HG02943 (cell line): ENCODE results near the gene ARHGEF4.
"Not testable (repeated sequence)": the region's sequence is repeated elsewhere in the genome, so short reads cannot be mapped to it uniquely, and the experiment has no call there.

ENCODE experiments used
- ATAC-seq: cut with Tn5 transposase; IDR thresholded peaks from one replicate; pipeline ENCODE4 v1.9.1; 2021; ENCODE audit warnings: mild to moderate bottlenecking, low read depth, moderate library complexity; ENCODE audit not compliant: unreplicated experiment

ARHGEF4 gene

GRCh38 chr2:130878933-130879332 lies 42.2 kb downstream of the ARHGEF4 start:
- ATAC-seq, result no peak

- ATAC-seq, result no peak
Measured at GRCh38 chr2:130882111-130882690, 45.5 kb downstream of the ARHGEF4 start.

- ATAC-seq, result no peak
Measured at GRCh38 chr2:130882991-130883390, 46.3 kb downstream of the ARHGEF4 start.

GRCh38 chr2:130883496-130883895 lies 46.8 kb downstream of the ARHGEF4 start:
- ATAC-seq, result no peak

DNA sequence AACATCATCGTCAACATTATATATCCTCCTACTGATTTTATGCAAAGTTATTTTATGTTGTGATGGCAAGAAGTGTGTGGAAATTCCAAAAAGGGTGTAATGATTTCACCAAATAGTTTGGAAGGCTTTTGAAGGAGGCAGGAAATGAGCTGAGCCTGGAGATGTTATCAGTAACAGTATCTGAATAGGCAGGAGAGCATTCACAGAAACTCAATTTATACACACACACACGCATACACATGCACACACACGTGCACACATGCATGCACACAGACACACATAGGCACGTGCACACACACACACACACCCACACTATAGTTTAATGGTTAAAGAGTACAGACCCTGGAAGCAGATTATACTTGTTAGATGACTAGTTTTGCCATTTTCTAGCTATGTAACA lies 47.3 kb downstream of the ARHGEF4 start:
- ATAC-seq, result no peak

DNA sequence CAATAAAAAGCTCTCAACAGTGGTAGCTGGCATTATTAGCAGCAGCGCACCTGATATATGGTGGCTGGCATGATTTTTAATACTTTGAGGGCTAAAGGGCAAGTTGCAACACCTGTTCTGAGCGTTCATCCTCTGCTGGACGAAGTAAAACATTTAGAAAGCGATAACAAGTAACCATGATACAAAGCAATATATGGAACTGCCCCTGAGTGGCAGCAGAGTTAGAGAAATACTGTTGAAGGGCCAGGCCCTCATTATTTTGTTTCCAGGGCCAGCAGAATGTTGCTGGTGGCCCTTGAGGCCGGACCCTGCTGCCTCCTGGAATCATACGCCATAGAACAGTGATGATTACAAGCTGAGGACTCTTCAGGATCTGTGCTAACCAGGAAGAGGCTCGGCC lies 47.8 kb downstream of the ARHGEF4 start:
- no peak for ATAC-seq

GRCh38 chr2:130887643-130888042 lies 50.9 kb downstream of the ARHGEF4 start:
- ATAC-seq, result no peak

DNA sequence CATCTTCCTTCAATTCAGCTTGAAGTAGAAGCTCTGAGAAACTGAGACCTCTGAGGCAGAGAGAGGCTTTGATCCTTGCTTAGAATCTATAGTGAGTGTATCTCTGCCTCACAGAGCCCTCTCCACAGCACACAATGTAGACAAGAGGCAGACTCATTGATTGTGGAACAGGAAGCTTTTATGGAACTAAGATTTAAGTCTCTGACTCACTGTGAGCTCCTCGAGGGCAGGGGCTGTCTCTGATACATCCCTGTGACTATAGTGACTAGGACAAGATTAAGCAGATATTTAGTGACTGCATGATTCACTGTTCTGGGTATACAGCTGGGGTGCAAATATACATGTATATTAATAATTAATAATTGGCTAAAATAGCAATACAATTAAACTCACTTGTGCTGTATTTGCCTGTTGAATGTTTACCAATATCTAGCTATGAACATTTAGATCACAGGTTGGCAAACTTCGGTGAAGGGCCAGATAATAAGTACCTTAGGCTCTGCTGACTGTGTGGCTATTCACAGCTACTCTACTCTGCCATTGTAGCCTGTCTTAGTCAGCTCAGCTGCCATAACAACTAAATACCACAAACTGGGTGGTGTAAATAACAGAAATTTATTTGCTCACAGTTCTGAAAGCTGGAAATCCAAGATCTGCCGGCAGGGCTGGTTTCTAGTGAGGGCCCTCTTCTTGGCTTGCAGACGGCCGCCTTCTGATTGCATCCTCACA lies 54.4 kb downstream of the ARHGEF4 start:
- ATAC-seq, result no peak

DNA sequence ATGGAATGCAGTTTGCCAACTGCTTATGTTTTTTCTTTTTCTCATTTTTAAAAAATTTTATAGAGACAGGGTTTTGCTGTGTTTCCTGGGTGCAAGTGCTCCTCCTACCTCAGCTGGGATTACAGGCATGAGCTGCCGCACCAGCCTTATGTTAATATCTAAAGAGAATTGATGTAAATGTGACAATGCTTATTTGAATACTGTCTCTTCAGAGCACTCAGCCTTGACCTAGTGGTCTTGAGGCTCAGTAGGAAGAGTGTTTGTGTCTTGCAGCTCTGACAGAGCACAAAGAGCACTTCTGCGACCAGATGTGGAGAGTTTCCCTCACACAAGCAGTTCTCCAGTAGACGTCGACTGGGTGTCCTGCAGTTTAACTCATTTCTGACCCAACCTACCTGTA lies 55.3 kb downstream of the ARHGEF4 start:
- no peak for ATAC-seq

DNA sequence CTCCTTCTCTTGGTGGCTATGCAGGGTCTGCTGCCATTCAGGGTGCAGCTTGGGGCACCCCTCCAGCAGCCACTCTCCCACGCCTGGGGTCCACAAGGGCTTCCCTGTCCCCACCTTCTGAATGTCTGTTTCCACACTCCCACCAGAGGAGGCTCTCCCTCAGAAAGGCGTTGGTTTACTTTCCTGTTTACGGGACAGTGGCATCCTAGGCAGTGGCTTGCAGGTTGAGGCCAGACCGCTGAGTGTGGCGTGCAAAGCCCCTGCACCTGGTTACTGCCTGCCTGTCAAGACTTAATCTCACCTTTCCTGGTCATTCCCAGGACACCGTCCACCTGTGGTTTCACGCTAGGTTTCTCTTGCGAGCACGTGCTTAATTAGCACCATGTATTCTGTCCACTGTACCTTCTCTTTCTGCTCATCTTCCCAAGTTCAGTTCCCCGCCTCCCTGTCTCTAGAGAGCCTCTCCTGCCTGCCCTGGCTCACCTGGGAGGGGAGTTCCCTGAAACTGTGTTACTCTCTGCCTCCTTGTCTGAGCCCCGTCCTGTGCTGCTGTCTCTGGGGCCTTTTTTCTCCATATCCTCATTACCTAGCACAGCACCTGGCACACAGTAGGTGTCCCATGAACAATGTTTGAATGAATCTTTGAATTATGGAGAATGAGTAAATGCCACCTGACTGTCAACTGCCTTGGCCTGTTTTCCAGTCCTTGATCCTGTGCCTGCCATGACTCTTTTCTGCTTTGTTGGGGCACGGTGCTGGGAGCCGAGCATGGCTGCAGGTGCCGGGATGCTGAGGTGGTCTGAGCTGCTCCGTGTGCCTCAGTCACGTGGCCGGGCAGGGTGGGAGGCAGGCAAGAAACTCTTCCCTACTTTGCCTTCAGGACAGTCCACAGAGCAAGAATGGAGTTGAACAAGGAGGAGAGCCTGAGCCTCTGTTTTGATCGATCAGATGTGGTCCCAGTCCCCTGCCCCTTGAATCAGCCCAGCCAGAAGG lies 56.4 kb downstream of the ARHGEF4 start:
- no peak for ATAC-seq

DNA sequence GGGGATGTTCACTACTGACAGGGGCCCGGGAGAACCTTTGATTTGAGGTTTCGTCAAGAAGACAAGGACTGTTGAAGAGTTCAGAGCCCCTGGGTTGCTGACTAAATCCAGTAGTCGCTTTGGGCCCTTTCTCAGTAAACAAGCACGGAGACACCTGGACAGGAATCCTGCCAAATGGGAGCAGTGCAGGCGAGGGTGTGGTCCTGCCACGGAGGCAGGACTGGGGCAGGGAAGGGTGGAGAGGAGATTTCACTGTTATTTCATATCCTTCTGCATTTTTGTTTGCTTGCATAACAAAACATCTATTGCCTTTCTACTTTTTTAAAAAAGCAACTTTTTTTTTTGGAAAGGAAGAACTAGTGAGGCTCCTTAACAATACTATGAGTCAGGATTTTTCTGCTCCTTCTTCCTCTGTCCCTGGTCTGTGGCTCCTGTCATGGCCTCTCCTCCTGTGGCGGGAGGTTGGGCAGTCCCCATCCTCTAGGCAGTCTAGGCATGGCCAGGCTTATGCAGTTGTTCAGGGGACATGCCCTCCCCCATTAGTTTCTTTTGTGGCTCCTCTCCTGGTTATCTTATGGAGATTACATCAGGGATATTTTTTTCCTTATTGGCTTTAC lies 57.7 kb downstream of the ARHGEF4 start:
- ATAC-seq, result no peak

DNA sequence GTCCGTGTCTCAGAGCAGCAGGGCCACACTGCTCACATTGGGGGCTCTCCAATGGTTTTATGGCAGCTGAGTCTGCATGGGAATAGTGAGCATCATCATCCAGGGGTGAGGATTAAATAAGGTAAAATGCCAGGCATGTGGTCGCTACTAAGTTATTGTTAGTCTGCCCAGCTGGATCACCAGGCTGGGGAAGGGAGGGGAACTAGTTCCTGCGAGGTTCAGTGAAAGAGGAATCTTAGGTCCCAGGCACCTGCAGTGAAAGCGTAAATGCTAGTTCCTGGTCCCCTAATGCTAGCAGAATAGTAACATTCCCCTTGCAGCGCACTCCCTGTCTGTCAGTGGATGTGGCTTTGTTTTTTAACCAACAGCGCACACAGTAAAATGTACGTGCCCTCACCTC lies 60.1 kb downstream of the ARHGEF4 start:
- ATAC-seq, result no peak

GRCh38 chr2:130898553-130898952 lies 61.8 kb downstream of the ARHGEF4 start:
- no peak for ATAC-seq

GRCh38 chr2:130899306-130899705 lies 62.6 kb downstream of the ARHGEF4 start:
- ATAC-seq, result no peak

DNA sequence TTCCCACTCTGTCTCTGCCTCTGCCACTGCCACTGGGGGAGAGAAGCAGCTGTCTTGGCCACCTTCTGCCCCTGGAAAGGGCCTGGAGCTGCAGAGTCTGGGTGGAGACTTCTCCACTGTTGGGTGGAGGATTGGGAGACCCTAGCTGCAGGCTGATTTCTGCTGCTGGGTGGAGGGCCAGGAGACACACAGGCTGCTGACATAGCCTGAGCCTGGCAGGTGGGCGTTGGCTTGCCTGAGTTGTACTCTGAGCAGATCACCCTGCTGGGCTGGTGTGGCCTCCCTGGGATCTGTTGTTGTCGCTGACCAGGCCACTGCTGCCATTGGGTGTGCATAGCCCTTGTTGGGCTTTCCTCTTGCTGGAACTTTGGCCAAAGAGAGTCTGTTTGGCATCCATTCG lies 64.3 kb downstream of the ARHGEF4 start:
- ATAC-seq, result no peak

DNA sequence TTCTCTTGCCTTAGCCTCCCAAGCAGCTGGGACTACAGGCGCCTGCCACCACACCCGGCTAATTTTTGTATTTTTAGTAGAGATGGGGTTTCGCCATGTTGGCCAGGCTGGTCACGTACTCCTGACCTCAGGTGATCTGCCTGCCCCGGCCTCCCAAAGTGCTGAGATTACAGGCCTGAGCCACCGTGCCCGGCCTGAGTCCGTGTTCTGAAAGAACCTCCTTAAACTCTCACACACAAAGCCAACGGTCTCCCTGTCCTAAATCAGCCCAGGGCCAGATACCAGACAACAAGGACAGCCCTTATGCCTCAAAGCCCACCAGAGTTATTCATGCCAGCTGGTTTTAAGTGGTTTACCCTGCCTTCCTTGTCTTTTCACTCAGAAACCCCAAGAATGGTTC lies 64.9 kb downstream of the ARHGEF4 start:
- not testable (repeated sequence) for ATAC-seq

DNA sequence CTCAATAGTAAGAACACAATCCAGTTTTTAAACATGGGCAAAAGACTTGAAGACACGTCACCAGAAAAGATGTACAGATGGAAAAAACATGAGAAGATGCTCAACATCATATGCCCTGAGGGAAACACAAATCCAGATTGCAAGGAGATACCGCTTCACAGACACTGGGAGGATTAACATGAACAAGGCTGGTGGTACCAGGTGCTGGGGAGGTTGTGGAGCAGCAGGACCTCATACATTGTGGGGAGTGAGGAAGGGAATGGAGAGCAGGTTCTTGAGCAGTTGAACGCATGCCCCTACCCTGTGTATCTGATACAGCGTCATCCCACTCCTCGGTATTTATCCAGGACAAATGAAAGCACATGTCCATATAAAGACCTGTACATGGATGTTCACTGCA lies 72.1 kb downstream of the ARHGEF4 start:
- no peak for ATAC-seq

DNA sequence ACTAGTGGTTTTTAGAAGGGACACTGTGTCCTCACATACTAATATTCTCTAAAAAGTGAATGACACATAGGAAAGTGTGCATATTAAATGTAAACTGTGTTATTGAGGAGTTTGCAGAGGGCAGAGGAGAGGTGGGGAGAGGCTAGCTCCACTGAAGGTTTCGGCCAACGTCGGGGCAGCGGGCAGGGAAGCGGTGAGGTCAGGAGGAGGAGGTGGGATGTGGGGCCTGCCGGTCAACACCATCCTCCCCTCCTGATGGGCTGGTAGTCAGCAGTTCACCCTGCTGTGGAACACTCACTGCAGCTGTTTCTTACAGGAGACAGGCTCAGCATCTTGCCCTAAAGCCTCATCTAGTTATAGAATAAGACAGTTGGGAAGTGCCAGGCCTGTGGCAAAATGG lies 74.2 kb downstream of the ARHGEF4 start:
- ATAC-seq, result no peak

DNA sequence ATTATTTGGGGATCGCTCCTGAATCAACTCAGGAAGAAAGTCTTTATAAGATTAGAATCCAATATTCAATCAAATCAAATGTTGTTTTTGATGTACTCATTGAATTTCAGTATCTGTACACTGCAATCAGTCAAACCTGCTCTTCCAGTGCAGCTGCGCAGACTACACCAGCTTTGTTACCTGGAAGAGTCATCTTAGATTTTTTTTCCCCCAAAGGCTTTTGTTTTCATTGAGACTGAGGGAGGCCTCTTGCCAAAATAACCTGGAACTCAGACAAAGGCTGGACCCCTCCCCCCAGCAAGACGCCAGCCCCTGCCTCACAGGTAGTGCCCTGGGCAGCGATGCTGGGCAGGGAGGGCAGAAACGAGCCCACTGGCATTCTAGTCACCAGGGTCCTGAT lies 74.8 kb downstream of the ARHGEF4 start:
- no peak for ATAC-seq

- ATAC-seq, result no peak
Measured at GRCh38 chr2:130911996-130912395, 75.3 kb downstream of the ARHGEF4 start.

- ATAC-seq, result no peak
Measured at GRCh38 chr2:130912471-130912870, 75.8 kb downstream of the ARHGEF4 start.
